Smooth muscle cell (in vitro differentiated cells): Measurements from ENCODE around the gene GPRIN3. TPM values are rescaled to one million over a fixed set of nuclear protein-coding genes. Genes with fewer than 3 reads are reported as not detected.

Experiments
- DNase-seq: peaks from one replicate; lab custom pipeline; 2025; ENCODE audit not compliant: unreplicated experiment; lab: John Stamatoyannopoulos, UW
- H2AFZ ChIP-seq: fragments of 200-600 bp; sonication (generic); 2 replicates; pipeline ENCODE4 v1.6.0; 2016; ENCODE audit warnings: antibody characterized with exemption, low read depth, mild to moderate bottlenecking
- H3F3A ChIP-seq: fragments of 200-600 bp; sonication (generic); 2 replicates; pipeline ENCODE4 v1.6.0; 2017; ENCODE audit warnings: antibody characterized with exemption, low read depth
- H3K27ac ChIP-seq: fragments of 200-600 bp; sonication (generic); 2 replicates; pipeline ENCODE4 v1.5.1; 2016; ENCODE audit warnings: low read depth, mild to moderate bottlenecking
- H3K27me3 ChIP-seq: fragments of 200-600 bp; sonication (generic); 2 replicates; pipeline ENCODE4 v1.6.1; 2016; ENCODE audit warnings: low read depth, mild to moderate bottlenecking
- H3K36me3 ChIP-seq: fragments of 200-600 bp; sonication (generic); 2 replicates; pipeline ENCODE4 v1.5.1; 2016; ENCODE audit warnings: low read depth
- H3K4me1 ChIP-seq: fragments of 200-600 bp; sonication (generic); 2 replicates; pipeline ENCODE4 v1.5.1; 2016; ENCODE audit warnings: low read depth
- H3K4me2 ChIP-seq: fragments of 200-600 bp; sonication (generic); 2 replicates; pipeline ENCODE4 v1.6.0; 2016; ENCODE audit warnings: mild to moderate bottlenecking
- H3K4me3 ChIP-seq: fragments of 200-600 bp; sonication (generic); 2 replicates; pipeline ENCODE4 v1.5.1; 2016; ENCODE audit warnings: mild to moderate bottlenecking
- H3K79me2 ChIP-seq: fragments of 200-600 bp; sonication (generic); 2 replicates; pipeline ENCODE4 v1.6.0; 2016; ENCODE audit warnings: low read depth, mild to moderate bottlenecking
- H3K9ac ChIP-seq: fragments of 200-600 bp; sonication (generic); 2 replicates; pipeline ENCODE4 v1.6.0; 2016; ENCODE audit warnings: low read depth
- H3K9me3 ChIP-seq: fragments of 200-600 bp; sonication (generic); replicated peaks from 2 replicates; pipeline ENCODE4 v1.5.1; 2016; ENCODE audit warnings: low read depth
- H4K20me1 ChIP-seq: fragments of 200-600 bp; sonication (generic); 2 replicates; pipeline ENCODE4 v1.6.0; 2016; ENCODE audit warnings: low read depth
- CTCF ChIP-seq: fragments of 200-600 bp; sonication (generic); IDR thresholded peaks from 2 replicates; pipeline ENCODE4 v1.5.1; 2017; ENCODE audit warnings: borderline replicate concordance, mild to moderate bottlenecking, antibody characterized with exemption; ENCODE audit not compliant: insufficient read depth, poor library complexity, severe bottlenecking
- WGBS: methylation state at CpG from one replicate; pipeline ENCODE4 v1.1.7; 2016; ENCODE audit warnings: low lambda C conversion rate; 5-methylcytosine and 5-hydroxymethylcytosine counted together
- polyA plus RNA-seq: library from polyadenylated mRNA; unstranded; fragments of >200 nt; fragmentation: Nextera tagmentation; extraction: Ambion mirVana; gene quantifications from 2 replicates; pipeline ENCODE4 v1.2.1, GENCODE V29; 2016
- total RNA-seq: library from RNA; depleted of rRNA; stranded (reverse); fragments of >200 nt; gene quantifications from 2 replicates; pipeline ENCODE4 v1.2.3, GENCODE V29; 2014

The GPRIN3 gene
- total and polyA plus RNA-seq, 2 experiments from 2014 or later, result 0.47 to 1.8 TPM

GRCh38 chr4:89253935-89254334 is 53.7 kb downstream of the GPRIN3 start:
- Histone ChIP-seq H3F3A (no peaks in the 10 kb centered on the region), H3K27ac (no peak overlapping the region), H3K9ac (no peak overlapping the region), H4K20me1 (no peaks in the 10 kb centered on the region), H3K27me3 (no peaks in the 10 kb centered on the region), H3K4me3 (no peak overlapping the region), H3K79me2 (no peaks in the 10 kb centered on the region), H3K36me3 (no peaks in the 10 kb centered on the region), H3K9me3 (no peaks in the 10 kb centered on the region), H3K4me1 (no peaks in the 10 kb centered on the region), H3K4me2 (no peak overlapping the region), H2AFZ (no peak overlapping the region)
- no peak for DNase-seq
- TF ChIP-seq CTCF, result no peak
- 100% methylated on average over 1 of the region's 1 CpG for WGBS

GRCh38 chr4:89253311-89253710 is 54.3 kb downstream of the GPRIN3 start:
- H3K79me2 ChIP-seq, result no peaks in the 10 kb centered on the region
- 92% methylated on average over 4 of the region's 4 CpGs for WGBS
- H3K4me3 ChIP-seq, result no peak overlapping the region
- H3K27me3 ChIP-seq, result no peaks in the 10 kb centered on the region
- H2AFZ ChIP-seq, result no peak overlapping the region
- no peaks in the 10 kb centered on the region for H3K9me3 ChIP-seq
- H3K27ac ChIP-seq, result no peak overlapping the region
- no peak for DNase-seq
- H3K36me3 ChIP-seq, result no peaks in the 10 kb centered on the region
- TF ChIP-seq CTCF, result no peak
- no peaks in the 10 kb centered on the region for H3K4me1 ChIP-seq
- no peaks in the 10 kb centered on the region for H3F3A ChIP-seq
- no peak overlapping the region for H3K9ac ChIP-seq
- no peaks in the 10 kb centered on the region for H4K20me1 ChIP-seq
- H3K4me2 ChIP-seq, result no peak overlapping the region

GRCh38 chr4:89251396-89251795 is 56.2 kb downstream of the GPRIN3 start:
- no peak overlapping the region for H3K9ac ChIP-seq
- H3K27ac ChIP-seq, result no peak overlapping the region
- H3F3A ChIP-seq, result no peaks in the 10 kb centered on the region
- no peaks in the 10 kb centered on the region for H3K79me2 ChIP-seq
- no peaks in the 10 kb centered on the region for H3K36me3 ChIP-seq
- H3K4me1 ChIP-seq, result no peaks in the 10 kb centered on the region
- H3K9me3 ChIP-seq, result no peaks in the 10 kb centered on the region
- no peak overlapping the region for H3K4me2 ChIP-seq
- no peaks in the 10 kb centered on the region for H4K20me1 ChIP-seq
- no peak overlapping the region for H3K4me3 ChIP-seq
- DNase-seq, result no peak
- no peak for TF ChIP-seq CTCF
- no peaks in the 10 kb centered on the region for H3K27me3 ChIP-seq
- no peak overlapping the region for H2AFZ ChIP-seq

- Histone ChIP-seq H3K36me3 (no peaks in the 10 kb centered on the region), H3K9me3 (no peaks in the 10 kb centered on the region), H2AFZ (no peak overlapping the region), H3K4me1 (no peaks in the 10 kb centered on the region), H3K79me2 (no peaks in the 10 kb centered on the region), H3K4me3 (no peak overlapping the region), H4K20me1 (no peaks in the 10 kb centered on the region), H3F3A (no peaks in the 10 kb centered on the region), H3K27ac (no peak overlapping the region), H3K27me3 (no peaks in the 10 kb centered on the region), H3K4me2 (no peak overlapping the region), H3K9ac (no peak overlapping the region)
- WGBS, result 94% methylated on average over 13 of the region's 13 CpGs
- TF ChIP-seq CTCF, result no peak
- no peak for DNase-seq
Observed at GRCh38 chr4:89249716-89250361, 57.8 kb downstream of the GPRIN3 start.
